Heart right ventricle (tissue), 16 donors: ENCODE data around the gene ITGBL1. TPM values are rescaled to one million over a fixed set of nuclear protein-coding genes. Genes with fewer than 3 reads are reported as not detected.

Source experiments
- ATAC-seq, 8 donors: fragments of 200-7000 bp; cut with Tn5 transposase; one replicate each; pipeline ENCODE4 v1.9.1; 2020; ENCODE audit warnings: mild to moderate bottlenecking in 8 of 8, moderate library complexity in 8 of 8, moderate number of reproducible peaks in 1 of 8
- DNase-seq, 2 donors: peaks; one replicate each; pipeline ENCODE4 v3.0.0-alpha.2; 2020
- H3K27ac ChIP-seq, 10 donors: fragments of 200-600 bp; sonication (generic) in 2 of 10; one replicate each; pipeline versions ENCODE4 v1.5.0 to v1.8.0; 2020 to 2022; ENCODE audit warnings: mild to moderate bottlenecking in 3 of 10
- H3K27me3 ChIP-seq, 7 donors: fragments of 200-600 bp; one replicate each; pipeline ENCODE4 v1.8.0; 2021 to 2022; ENCODE audit warnings: mild to moderate bottlenecking in 2 of 7
- H3K36me3 ChIP-seq, 9 donors: fragments of 200-600 bp; sonication (generic) in 1 of 9; one replicate each; pipeline versions ENCODE4 v1.5.0 to v1.8.0; 2020 to 2022; ENCODE audit warnings: mild to moderate bottlenecking in 2 of 9
- H3K4me1 ChIP-seq, 9 donors: fragments of 200-600 bp; sonication (generic) in 1 of 9; one replicate each; pipeline versions ENCODE4 v1.5.0 to v1.8.0; 2020 to 2022; ENCODE audit warnings: mild to moderate bottlenecking in 4 of 9
- H3K4me3 ChIP-seq, 10 donors: fragments of 200-600 bp; sonication (generic) in 2 of 10; one replicate each; pipeline versions ENCODE4 v1.5.0 to v1.8.0; 2020 to 2022; ENCODE audit warnings: mild to moderate bottlenecking in 7 of 10, moderate library complexity in 2 of 10
- H3K9me3 ChIP-seq, 11 donors: fragments of 200-600 bp in 10 of 11; sonication (generic) in 2 of 11; one replicate each; pipeline versions ENCODE4 v1.5.0 to v1.8.0; 2013 to 2022; ENCODE audit warnings: mild to moderate bottlenecking in 2 of 11, control low read depth in 1 of 11, moderate library complexity in 1 of 11
- WGBS, 2 donors: extraction: QIAGEN DNeasy Blood & Tissue Kit; methylation state at CpG; one replicate each; pipeline ENCODE4 v1.1.7; 2013; ENCODE audit warnings: inconsistent platforms in 1 of 2; 5-methylcytosine and 5-hydroxymethylcytosine counted together
- intact Hi-C, 10 donors: fragments of 100-400 bp; cut with DNase I; formaldehyde crosslinking; loops; one replicate each; pipeline versions ENCODE4 v1.11.1 to v1.14.2; 2022
- polyA plus RNA-seq, 2 donors: library from polyadenylated mRNA; stranded (reverse); fragments of 200-250 nt; gene quantifications; one replicate each; pipeline ENCODE4 v1.2.3, GENCODE V29; 2013
- total RNA-seq, 10 donors: library from RNA; stranded (reverse); fragmentation: NEBNext Ultra II Directional in 3 of 10; extraction: Animal tissue kit (Norgen Biotek cat#: 25700) in 3 of 10; gene quantifications; one replicate each; pipeline versions ENCODE4 v1.2.1 to v1.2.4, GENCODE V29; 2021 to 2023
- TF ChIP-seq, protein P1 (sequence below), 9 donors: fragments of 200-600 bp; sonication (generic) in 2 of 9; IDR thresholded peaks; one replicate each; pipeline versions ENCODE4 v1.5.0 to v1.8.0; 2021 to 2022; ENCODE audit warnings: antibody characterized with exemption in 9 of 9, mild to moderate bottlenecking in 5 of 9, moderate library complexity in 1 of 9
- donor health status: Arrhythmogenic right ventricular cardiomyopathy.
- donor health status: ischemic (EF 13 %, LVEDD 7.1; RV severe dilation, severe dysfunction).
- donor health status: healthy with polysubstance abuse.
- donor health status: DM: no; HTN: yes; CAD: no.
- donor health status: DM: no; HTN: no; CAD: no.
- donor health status: ischemic (EF 25% LVEDD 6.9; RV normal size, moderate dysfunction).
- donor health status: ischemic (EF 25% LVEDD 5.7; RV mildly dilated, moderate dysfunction).
- donor health status: healthy.
- donor health status: DM: yes; HTN: yes; CAD: no.
- donor health status: Ischemic cardiomyopathy.
- donor health status: ischemic (EF 35%, LVEDD 5.7; RV mildly dilated, moderate dysfunction).
- donor health status: nonischemic (EF 11% LVEDD 7.7; RV severe dilation, severe dysfunction).
- donor health status: DM: yes; HTN: yes; CAD: no.
- donor health status: PGD.
- donor health status: ischemic (EF 29% LVEDD 5.4; RV normal size, mild dysfunction).
- donor health status: nonischemic (EF 23%, LVEDD 6.1; RV moderate dilation, normal function).

The ITGBL1 gene
- total and polyA plus RNA-seq, 12 donors = 0.78 to 11.9 (median 4.3) TPM

DNA sequence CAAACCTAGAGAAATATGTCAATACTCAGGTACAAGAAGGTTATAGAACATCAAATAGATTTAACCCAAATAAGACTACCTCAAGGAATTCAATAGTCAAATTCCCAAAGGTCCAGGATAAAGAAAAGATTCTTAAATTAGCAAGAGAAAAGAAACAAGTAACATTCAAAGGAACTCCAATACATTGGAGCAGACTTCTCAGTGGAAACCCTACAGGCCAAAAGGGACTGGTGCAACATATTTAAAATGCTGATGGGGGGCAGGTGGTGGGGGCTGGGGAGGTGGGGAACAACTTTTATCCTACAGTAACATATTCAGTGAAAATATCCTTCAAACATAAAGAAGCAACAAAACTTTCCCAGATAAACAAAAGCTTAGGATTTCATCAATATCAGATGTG lies 23.1 kb downstream of the ITGBL1 start:
- H3K27me3 ChIP-seq = no peaks in the 10 kb centered on the region
- H3K9me3 ChIP-seq = no peaks in the 10 kb centered on the region
- TF ChIP-seq, protein P1, sequence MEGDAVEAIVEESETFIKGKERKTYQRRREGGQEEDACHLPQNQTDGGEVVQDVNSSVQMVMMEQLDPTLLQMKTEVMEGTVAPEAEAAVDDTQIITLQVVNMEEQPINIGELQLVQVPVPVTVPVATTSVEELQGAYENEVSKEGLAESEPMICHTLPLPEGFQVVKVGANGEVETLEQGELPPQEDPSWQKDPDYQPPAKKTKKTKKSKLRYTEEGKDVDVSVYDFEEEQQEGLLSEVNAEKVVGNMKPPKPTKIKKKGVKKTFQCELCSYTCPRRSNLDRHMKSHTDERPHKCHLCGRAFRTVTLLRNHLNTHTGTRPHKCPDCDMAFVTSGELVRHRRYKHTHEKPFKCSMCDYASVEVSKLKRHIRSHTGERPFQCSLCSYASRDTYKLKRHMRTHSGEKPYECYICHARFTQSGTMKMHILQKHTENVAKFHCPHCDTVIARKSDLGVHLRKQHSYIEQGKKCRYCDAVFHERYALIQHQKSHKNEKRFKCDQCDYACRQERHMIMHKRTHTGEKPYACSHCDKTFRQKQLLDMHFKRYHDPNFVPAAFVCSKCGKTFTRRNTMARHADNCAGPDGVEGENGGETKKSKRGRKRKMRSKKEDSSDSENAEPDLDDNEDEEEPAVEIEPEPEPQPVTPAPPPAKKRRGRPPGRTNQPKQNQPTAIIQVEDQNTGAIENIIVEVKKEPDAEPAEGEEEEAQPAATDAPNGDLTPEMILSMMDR (IDR thresholded peaks at IDR 0.05) = no peak
- intact Hi-C loops = loop anchor here in 3 of 10 donors (10.0 kb wide), 2 partner anchors 321 to 331 kb away; no protein-coding TSS in a partner anchor
- H3K4me3 ChIP-seq = no peak overlapping the region
- no peak overlapping the region for H3K27ac ChIP-seq
- ATAC-seq (no peak), DNase-seq (no peak)
- no peaks in the 10 kb centered on the region for H3K36me3 ChIP-seq
- H3K4me1 ChIP-seq = peaks cover 0 to 12% (median 0%) of the 10 kb centered on the region in 9 donors

DNA sequence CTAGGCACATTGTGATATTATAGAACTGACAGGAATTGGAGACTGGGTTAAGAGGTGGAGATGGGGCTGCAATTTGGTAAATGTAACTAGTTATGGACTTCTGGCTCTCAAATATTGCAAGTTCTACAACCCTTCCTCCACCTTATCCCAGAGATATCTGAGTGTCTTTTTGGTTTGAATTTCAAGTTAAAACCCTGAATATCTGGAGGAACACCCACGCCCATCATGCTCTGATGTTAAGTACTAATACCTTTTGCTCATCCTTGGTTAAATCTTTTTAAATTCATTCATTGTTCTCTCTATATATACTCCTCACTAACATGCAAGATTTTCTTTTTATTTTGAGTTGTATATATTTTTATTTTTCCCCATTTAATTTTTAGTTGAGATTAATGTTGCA lies 28.9 kb downstream of the ITGBL1 start:
- Histone ChIP-seq H3K4me3 (no peak overlapping the region), H3K36me3 (no peaks in the 10 kb centered on the region), H3K27ac (no peak overlapping the region), H3K27me3 (no peaks in the 10 kb centered on the region), H3K9me3 (no peaks in the 10 kb centered on the region), H3K4me1 (no peaks in the 10 kb centered on the region)
- intact Hi-C loops = no loop called here
- WGBS, 2 donors = 46 to 52% methylated on average over 1 of the region's 1 CpG
- TF ChIP-seq, protein P1 (IDR thresholded peaks at IDR 0.05) = no peak
- DNase-seq = no peak
- ATAC-seq = no peak

DNA sequence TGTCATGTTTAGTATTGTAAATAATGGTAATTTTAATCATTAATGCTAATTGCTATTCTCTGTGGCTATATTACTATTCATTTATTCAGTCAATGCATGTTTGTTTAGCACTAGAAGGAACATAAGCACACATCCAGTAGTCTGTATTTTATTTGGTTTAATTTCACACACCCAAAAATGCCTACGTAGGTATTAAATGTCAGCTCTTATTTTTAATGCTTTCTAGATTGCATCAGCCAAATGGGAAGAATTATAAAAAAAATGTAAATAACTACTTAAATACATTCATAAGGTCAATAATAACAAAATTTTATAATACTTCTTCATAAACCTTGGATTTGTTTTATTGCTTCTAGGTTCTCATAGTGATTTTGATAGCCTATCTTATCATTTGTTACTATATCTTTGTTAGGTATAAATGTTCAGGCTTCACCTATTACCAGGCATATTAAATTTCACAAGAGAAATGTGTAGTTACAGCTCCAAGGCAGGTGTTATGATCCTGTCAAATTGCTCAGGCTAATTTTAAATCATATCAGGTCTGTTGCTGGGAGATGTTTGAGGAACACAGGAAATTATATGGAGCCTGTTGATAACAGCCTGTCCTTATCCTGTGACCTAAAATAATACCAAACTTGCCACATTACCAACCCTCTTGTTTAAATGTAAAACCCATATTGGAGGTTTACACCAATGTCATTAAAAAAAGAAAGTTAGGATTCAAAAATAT lies 34.4 kb downstream of the ITGBL1 start:
- peak in 4 of 8 donors; percentile 44 to 88 (median 72) for ATAC-seq
- Histone ChIP-seq H3K36me3 (no peaks in the 10 kb centered on the region), H3K27ac (no peak overlapping the region), H3K27me3 (no peaks in the 10 kb centered on the region), H3K4me1 (peaks cover 0 to 5% (median 0%) of the 10 kb centered on the region in 9 donors), H3K4me3 (no peak overlapping the region), H3K9me3 (peaks cover 0 to 3% (median 0%) of the 10 kb centered on the region in 11 donors)
- 83 to 84% methylated on average over 1 of the region's 1 CpG for WGBS, 2 donors
- intact Hi-C loops = no loop called here
- TF ChIP-seq, protein P1 (IDR thresholded peaks at IDR 0.05) = no peak
- DNase-seq = no peak

DNA sequence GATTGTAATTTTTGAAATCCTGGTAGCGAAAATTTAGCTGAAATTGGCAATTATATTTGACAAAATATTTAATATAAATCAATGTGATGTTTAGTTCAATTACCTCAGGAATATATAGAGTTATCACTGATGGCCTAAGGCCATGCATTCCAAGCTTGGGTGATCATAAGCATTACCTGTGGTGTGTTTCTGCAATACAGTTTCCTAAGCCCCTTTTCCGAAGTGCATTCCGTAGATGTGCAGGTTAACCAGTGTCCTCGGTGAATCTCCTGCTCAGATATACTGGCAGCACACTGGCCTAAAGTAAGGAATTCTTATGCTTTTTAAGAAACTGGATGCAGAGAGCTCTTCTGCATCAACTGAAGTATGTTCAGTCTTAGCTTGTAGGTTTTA lies 35.0 kb downstream of the ITGBL1 start:
- H3K36me3 ChIP-seq = no peaks in the 10 kb centered on the region
- ATAC-seq (no peak), DNase-seq (no peak)
- peaks cover 0 to 5% (median 0%) of the 10 kb centered on the region in 9 donors for H3K4me1 ChIP-seq
- peaks cover 0 to 3% (median 0%) of the 10 kb centered on the region in 11 donors for H3K9me3 ChIP-seq
- TF ChIP-seq, protein P1 (IDR thresholded peaks at IDR 0.05) = no peak
- WGBS, 2 donors = 87 to 91% methylated on average over 4 of the region's 4 CpGs
- intact Hi-C loops = no loop called here
- no peak overlapping the region for H3K4me3 ChIP-seq
- no peaks in the 10 kb centered on the region for H3K27me3 ChIP-seq
- no peak overlapping the region for H3K27ac ChIP-seq
